ENCODE data around the gene EEF1B2. TPM values are rescaled to one million over a fixed set of nuclear protein-coding genes. Genes with fewer than 3 reads are reported as not detected.
A peak's percentile ranks its signal among the peaks of the same experiment; 100 is the strongest.

The EEF1B2 gene
- total and polyA plus RNA-seq, 2 experiments from 2014 or later = 305 to 673 TPM

DNA sequence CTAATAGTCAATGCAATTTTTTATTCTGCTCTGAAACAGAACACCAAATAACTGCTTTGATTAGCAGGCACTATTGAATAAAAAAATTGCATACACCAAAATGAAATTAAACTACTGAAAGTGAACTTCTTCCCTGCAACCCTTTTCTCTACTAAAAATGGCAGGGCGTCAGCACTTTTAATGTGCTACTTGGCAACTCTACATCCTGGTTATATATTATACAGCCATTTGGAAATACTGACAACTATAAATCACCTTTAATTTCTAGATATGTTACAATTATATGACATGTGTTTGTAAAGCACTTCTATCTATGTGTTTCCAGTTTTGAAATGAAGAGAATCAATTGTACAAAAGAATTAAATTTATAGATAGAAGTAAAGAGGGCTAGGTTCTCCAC, 10.4 kb upstream of the EEF1B2 start (continued):
- TF ChIP-seq ETS1 (IDR thresholded peaks at IDR 0.05) (no peak), POLR2AphosphoS5 (IDR thresholded peaks at IDR 0.05; ENCODE audit: low read depth) (no peak), ZNF331 (CRISPR knock-in tag; IDR thresholded peaks at IDR 0.05; ENCODE audit: low read depth) (no peak)
- TF ChIP-seq, protein P1, sequence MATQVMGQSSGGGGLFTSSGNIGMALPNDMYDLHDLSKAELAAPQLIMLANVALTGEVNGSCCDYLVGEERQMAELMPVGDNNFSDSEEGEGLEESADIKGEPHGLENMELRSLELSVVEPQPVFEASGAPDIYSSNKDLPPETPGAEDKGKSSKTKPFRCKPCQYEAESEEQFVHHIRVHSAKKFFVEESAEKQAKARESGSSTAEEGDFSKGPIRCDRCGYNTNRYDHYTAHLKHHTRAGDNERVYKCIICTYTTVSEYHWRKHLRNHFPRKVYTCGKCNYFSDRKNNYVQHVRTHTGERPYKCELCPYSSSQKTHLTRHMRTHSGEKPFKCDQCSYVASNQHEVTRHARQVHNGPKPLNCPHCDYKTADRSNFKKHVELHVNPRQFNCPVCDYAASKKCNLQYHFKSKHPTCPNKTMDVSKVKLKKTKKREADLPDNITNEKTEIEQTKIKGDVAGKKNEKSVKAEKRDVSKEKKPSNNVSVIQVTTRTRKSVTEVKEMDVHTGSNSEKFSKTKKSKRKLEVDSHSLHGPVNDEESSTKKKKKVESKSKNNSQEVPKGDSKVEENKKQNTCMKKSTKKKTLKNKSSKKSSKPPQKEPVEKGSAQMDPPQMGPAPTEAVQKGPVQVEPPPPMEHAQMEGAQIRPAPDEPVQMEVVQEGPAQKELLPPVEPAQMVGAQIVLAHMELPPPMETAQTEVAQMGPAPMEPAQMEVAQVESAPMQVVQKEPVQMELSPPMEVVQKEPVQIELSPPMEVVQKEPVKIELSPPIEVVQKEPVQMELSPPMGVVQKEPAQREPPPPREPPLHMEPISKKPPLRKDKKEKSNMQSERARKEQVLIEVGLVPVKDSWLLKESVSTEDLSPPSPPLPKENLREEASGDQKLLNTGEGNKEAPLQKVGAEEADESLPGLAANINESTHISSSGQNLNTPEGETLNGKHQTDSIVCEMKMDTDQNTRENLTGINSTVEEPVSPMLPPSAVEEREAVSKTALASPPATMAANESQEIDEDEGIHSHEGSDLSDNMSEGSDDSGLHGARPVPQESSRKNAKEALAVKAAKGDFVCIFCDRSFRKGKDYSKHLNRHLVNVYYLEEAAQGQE (IDR thresholded peaks at IDR 0.05; ENCODE audit: unreplicated experiment) = no peak

- peaks cover 50% of the 10 kb centered on the region for H3K79me2 ChIP-seq (replicated peaks; ENCODE audit: insufficient read depth)
- no peak overlapping the region for H3K4me3 ChIP-seq
- H3K9me2 ChIP-seq (ENCODE audit: insufficient read depth) = no peaks in the 10 kb centered on the region
- Mint-ChIP-seq H3K27ac (no peak overlapping the region), H3K27me3 (ENCODE audit: insufficient read depth, low read depth, poor library complexity) (peaks cover 2% of the 10 kb centered on the region), H3K36me3 (ENCODE audit: low read depth) (peaks cover 54% of the 10 kb centered on the region), H3K4me3 (no peak overlapping the region), H3K9me3 (no peaks in the 10 kb centered on the region), H3K4me1 (no peaks in the 10 kb centered on the region)
- no peak overlapping the region for H3K4me2 ChIP-seq
- H4K20me1 ChIP-seq (replicated peaks; ENCODE audit: insufficient read depth) = peaks cover 16% of the 10 kb centered on the region; the same call in 1 of the 2 replicates
- no peaks in the 10 kb centered on the region for H3K27me3 ChIP-seq (ENCODE audit: insufficient read depth)
- no peak for ATAC-seq
- H3K4me1 ChIP-seq (ENCODE audit: insufficient read depth) = no peaks in the 10 kb centered on the region
- H2AFZ ChIP-seq = no peak overlapping the region
- H3F3A ChIP-seq (replicated peaks; ENCODE audit: low read depth) = peaks cover 5% of the 10 kb centered on the region
- no peak for DNase-seq (ENCODE audit: low spot score)
- peak overlapping the region; percentile 6; the same call in 1 of the 2 replicates for H3K27ac ChIP-seq (ENCODE audit: low read depth)
- H3K36me3 ChIP-seq (ENCODE audit: insufficient read depth) = peaks cover 34% of the 10 kb centered on the region
- TF ChIP-seq EZH2 (IDR thresholded peaks at IDR 0.05; ENCODE audit: low read depth, unreplicated experiment) (no peak), ZNF331 (CRISPR knock-in tag; IDR thresholded peaks at IDR 0.05; ENCODE audit: low read depth) (no peak), EZH2phosphoT487 (IDR thresholded peaks at IDR 0.05; ENCODE audit: unreplicated experiment) (no peak), ETS1 (IDR thresholded peaks at IDR 0.05) (no peak), CREB1 (CRISPR knock-in tag; IDR thresholded peaks at IDR 0.05; ENCODE audit: low read depth) (no peak), ZNF114 (CRISPR knock-in tag; IDR thresholded peaks at IDR 0.05) (no peak), ZNF462 (CRISPR knock-in tag; IDR thresholded peaks at IDR 0.05) (no peak)
- TF ChIP-seq, protein P2, sequence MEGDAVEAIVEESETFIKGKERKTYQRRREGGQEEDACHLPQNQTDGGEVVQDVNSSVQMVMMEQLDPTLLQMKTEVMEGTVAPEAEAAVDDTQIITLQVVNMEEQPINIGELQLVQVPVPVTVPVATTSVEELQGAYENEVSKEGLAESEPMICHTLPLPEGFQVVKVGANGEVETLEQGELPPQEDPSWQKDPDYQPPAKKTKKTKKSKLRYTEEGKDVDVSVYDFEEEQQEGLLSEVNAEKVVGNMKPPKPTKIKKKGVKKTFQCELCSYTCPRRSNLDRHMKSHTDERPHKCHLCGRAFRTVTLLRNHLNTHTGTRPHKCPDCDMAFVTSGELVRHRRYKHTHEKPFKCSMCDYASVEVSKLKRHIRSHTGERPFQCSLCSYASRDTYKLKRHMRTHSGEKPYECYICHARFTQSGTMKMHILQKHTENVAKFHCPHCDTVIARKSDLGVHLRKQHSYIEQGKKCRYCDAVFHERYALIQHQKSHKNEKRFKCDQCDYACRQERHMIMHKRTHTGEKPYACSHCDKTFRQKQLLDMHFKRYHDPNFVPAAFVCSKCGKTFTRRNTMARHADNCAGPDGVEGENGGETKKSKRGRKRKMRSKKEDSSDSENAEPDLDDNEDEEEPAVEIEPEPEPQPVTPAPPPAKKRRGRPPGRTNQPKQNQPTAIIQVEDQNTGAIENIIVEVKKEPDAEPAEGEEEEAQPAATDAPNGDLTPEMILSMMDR (conservative IDR thresholded peaks at IDR 0.05; ENCODE audit: low read depth in 2 of 2) = no peak
These were observed 9.5 kb upstream of the EEF1B2 start for GRCh38 chr2:206150168-206150567.

All from GM23338 (cell line).